NCI-H446 treated with DMSO at 0.1 percent for 48 hours (cell line): ENCODE data around the gene NPC2.

ENCODE experiments used
- DNase-seq: peaks from one replicate; lab custom pipeline; 2025; lab: John Stamatoyannopoulos, UW

The NPC2 gene

GRCh38 chr14:74503291-74503937 lies 10.3 kb upstream of the NPC2 start:
- no peak for DNase-seq

DNA sequence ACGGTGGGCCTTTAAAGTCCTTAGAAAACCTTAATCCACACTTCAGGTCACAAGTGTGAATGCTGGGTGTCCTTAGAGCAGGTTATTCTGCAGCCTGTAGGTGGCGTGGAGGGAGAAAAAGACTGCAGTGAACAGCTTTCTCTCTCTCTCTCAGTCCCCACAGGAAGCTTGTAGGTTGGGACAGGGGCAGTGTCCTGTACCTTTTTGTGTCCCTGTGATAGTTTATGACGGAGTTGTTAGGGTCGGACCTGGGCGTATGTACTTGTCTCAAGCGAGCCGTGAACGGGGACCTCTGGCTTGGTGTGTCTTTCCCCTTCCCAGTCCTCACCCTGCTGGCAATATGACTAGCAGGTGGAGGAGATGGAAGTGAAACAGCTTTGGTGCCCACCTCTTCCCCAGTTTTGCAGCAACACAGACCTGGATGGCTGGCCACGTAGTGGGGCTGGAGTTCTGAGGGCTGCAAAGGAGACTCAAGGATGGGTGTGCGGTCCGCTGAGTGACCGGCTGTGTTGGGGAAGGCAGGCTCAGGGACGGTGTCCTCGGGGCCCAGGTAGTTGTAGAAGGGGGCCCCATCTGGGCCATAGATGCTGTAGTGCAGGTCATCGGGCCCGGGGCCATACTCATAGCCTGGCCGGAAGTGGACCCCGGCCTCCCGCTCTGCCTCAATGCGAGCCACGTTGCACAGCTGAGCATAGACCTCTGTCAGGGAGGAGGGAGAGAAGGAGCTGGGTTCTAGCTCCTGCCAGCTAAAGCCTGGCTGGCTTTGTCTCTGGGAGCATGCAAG lies 9.3 kb upstream of the NPC2 start:
- no peak for DNase-seq

DNA sequence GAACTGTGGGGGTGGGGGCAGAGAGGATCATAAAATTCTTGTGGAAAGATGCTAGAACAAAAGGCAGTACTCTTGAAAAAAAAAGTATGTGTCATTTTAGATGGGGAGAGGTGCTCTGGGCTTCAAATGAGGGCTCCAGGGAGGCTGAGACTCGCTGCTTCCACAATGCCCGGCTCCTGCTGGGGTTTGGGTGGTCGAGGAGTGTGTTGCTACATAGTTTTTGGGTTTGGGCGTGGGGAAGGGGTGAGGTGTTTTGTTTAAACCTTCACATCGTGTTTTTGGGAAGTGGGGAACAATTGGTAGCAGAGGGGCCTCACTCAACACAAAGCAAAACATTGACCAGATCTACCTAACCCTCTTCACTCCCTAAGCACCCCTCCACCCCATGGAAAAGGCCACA lies 8.6 kb upstream of the NPC2 start:
- DNase-seq: no peak

DNA sequence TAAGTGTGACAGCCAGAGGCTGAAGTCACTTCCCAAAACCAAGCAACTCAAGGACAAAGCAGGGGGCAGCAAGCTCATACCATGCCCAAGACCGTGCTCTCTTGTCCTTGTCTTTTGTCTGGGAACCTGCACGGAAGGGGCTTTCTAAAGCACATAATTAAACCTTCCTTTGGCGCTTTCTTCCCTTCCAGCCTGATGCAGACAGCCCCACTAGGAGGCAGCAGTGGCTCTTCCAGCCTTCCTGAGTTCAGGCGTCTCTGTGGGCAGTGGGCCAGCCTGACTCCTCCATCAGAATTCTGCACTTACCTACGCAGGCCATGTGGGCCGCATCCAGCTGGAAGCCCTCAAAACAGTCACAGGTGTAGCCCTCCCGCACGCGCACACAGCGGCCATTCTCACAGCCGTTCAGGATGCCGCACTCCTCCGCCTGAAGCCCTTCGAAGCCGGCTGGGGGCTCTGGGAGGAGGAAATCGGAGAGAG lies 8.1 kb upstream of the NPC2 start:
- DNase-seq: peak; percentile 29

DNA sequence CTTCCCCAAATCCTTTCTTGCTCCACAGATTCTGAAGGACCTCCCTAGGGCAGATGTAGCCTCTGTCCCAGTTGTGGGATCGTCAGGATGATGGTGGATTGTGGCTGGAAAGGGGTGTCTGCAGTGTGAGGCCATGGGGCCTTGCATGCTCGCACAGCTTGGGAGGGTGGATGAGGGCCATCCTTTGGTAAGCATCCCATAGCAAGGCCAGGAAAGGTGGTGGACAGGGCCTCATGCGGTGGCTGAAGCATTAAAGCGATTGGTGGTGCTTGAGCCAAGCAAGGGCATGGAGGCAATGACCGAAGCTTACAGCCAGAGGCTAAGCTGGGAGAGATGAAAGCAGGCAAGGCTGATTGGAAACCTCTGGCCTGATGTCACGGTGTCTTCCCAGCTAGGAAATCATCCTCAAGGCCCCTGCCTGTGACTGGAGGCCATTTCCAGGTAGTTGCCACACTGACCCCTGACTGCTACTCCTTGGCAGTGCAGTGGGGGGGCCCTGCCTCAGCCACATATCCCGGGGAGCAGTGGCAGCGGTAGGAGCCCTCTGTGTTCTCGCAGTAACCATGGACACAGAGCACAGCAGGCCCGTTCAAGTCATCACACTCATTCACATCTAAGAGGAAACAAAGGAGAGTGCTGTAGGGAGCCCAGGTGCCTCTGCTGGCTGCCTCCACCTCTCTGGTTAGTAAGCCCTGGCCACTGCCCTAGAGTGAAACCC lies 7.5 kb upstream of the NPC2 start:
- no peak for DNase-seq

DNA sequence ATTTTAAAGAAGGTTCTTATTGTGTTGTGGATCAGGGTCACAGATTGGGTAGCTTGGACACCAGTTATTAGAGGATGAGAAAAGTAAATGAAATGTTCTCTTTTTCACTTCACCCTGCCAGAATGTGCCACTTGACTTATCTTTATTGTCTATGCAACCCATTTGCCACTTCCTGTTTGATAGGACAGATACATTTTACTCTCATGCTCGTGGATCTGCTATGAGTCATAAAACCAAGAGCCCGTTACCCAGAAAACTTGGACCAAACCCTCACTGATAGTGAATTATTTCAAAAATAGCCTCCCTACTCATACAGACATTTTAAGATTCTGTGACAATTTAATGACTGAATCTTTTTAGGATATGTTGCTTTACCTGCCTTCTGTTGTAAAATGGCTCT lies 2.3 kb upstream of the NPC2 start:
- no peak for DNase-seq

- DNase-seq: peak; percentile 99
Measured at GRCh38 chr14:74493343-74494261, 497 bp upstream of the NPC2 start, which contains the start of gene ISCA2. Gene ISCA2, plus strand, starts transcription at chr14:74493765. Its CDS starts 10 bp downstream, at chr14:74493775.

- DNase-seq: no peak
Measured at GRCh38 chr14:74491956-74492775, 939 bp downstream of the NPC2 start.

DNA sequence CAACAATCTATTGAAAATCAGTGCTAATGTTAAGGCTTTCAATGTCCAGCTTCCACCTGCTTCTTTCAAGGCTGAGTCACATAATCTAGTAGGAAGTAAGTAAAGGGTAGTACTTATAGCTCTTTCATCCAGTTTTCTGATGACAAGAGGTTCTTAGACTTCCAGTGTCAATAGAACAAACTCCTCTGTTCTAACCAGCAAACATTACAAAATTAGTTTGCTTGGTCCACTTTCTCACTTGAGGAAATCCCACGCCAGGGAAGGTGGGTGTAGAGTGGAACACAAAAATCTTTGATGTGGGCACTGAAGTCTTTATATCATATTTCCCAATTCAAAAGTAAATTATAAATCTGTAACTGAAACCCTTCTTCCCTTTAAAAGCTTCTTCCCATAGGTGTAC lies 2.6 kb downstream of the NPC2 start:
- no peak for DNase-seq

DNA sequence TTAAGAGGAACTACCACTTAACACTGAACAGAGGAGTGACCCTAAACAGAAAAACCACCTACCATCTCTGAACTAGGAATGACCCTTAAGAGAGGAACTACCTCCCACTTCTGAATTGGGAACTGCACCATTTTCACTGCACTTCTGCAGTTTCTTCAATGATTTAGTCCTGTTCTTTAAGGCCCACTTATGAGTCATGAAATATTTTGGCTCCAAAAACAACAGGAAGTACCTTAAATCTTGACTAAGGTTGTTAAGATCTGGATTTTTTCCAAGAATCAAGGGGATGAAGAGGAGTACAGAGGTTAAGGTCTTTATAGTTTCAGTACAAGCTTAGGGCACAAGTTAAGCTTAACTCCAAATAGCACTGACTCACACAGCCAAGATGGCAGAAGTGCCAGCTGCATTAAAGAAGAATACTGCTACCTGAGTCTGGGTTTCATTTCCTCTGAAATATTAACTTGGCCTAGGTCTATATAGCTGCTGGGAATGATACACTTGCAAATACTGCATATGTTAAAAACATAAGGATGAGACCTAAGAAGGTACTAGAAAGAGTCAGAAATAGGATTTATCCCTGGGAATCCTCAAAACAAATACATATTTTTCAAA lies 4.2 kb downstream of the NPC2 start:
- DNase-seq: no peak

DNA sequence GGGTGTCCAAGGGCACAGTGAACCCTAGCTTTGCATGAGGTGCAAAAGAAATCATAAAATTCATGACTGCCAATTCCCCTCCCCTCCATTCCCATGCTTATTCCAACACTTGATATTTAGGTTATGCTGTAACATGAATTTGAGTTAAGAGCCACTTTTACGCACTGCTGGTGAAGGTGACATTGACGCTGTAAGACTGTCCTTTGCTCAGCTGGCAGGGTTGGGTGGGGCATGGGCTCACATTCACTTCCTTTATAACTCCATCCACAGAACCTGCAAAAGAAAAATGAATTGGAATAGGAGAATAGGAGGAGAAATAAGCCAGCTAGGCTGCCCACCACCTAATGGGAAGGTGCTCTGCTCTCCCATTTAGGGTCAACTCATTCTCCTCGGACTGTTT lies 6.9 kb downstream of the NPC2 start:
- DNase-seq: no peak

GRCh38 chr14:74483321-74483720 lies 9.8 kb downstream of the NPC2 start:
- no peak for DNase-seq

DNA sequence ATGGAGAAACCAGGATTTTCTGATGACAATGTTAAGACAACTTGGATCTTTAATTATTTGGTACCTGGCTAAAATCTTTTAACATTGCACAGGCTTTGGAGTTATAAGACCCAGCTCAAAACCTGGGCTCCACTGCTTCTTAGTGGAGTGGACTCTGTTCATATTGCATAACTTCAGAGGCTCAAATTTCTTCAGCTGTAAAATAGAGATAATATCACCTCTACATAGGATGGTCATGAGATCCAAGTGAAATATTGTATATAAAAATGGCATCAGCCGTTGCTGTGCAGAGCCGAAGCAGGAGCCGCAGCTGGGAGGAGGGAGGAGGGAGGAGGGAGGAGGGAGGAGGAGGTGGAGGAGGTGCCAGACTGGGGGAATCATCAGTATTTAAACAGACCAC lies 10.5 kb downstream of the NPC2 start:
- DNase-seq: no peak

DNA sequence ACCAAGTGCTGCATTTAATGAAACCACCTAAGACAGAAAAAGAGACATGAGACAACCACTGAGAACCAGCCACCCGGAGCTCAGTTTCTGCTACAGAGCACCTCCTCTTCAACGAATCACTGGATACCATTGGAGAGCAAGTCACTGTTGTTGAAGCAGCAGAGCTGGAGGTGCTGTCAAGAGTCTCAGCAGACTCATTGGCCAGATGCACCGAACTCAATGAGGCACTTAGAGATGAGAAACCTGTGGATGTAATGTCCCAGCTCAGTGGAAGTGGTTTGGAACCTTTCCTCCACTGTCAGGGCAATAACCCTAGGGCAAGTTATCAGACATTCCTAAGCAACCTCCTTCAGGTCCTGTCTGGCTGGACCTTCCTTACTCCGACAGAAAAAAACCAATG lies 13.1 kb downstream of the NPC2 start:
- no peak for DNase-seq

- no peak for DNase-seq
Measured at GRCh38 chr14:74478996-74479635, 14.0 kb downstream of the NPC2 start.

- no peak for DNase-seq
Measured at GRCh38 chr14:74476607-74477006, 16.5 kb downstream of the NPC2 start.

DNA sequence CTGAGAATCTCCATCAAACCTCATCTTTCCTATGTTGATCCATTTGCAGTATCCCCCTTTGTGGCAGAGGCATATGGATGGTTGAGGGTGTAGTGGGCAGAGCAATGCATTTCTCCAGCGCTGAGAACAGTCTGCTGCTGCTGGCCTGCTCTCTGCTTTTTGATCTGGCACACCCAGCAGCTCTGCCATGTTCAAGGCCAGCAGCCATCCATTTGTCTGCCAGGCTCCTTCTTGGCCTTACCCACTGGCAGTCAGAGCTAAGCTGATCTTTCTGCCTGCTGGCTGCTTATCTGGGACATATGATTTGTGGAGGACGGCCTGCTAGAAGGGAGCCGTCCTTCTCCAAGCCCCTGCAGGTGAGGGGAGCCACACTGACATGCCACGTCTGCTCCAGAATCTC lies 17.0 kb downstream of the NPC2 start:
- DNase-seq: no peak

- no peak for DNase-seq
Measured at GRCh38 chr14:74475678-74476077, 17.4 kb downstream of the NPC2 start.

DNA sequence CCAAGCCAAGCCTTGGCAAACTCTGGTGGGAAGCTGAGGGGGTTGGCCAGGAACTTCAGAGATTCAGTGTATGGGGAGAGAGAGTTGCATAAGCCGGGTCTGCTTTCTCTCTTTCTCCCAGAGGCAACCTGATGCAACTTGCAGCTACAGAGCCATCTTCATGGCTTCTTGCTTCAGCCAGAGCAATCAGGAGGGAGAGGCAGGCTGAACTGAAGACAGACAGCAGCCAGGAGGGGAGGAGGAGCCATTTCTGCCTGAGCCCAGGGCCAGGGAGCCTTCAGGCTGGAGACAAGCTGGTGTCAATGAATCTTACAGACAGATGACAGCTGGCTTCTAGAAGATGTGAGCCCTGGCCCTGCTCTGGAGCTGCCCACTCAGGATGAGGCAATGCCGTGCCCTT lies 18.7 kb downstream of the NPC2 start:
- DNase-seq: no peak

DNA sequence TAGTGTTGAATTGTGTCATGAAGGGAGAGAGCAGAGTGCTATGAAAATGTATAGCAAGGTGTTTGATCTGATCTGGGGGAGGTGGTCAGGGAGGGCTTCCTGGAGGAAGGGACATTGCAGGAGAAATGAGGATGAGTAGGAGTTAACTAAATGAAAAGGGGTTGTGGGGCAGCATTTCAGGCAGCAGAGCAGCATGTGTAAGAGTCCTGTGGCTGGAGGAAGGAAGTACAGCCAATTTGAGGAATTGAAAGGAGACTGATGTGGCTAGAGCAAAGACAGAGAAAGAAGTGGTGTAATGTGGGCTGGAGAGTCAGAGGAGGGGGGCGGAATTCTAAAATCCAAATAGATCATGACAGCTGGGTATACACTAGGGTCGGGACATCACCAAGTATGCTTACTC lies 20.5 kb downstream of the NPC2 start:
- no peak for DNase-seq
